Activated CD4-positive, alpha-beta T cell treated with anti-CD3 and anti-CD28 coated beads for 4 hours (primary cell): ENCODE data around the gene OR6V1.
"Not testable (repeated sequence)": the region's sequence is repeated elsewhere in the genome, so short reads cannot be mapped to it uniquely, and the experiment has no call there.

Experiments used
- DNase-seq, 2 donors: peaks; one replicate each; pipeline ENCODE4 v3.0.0-alpha.2; 2020

OR6V1 gene

DNA sequence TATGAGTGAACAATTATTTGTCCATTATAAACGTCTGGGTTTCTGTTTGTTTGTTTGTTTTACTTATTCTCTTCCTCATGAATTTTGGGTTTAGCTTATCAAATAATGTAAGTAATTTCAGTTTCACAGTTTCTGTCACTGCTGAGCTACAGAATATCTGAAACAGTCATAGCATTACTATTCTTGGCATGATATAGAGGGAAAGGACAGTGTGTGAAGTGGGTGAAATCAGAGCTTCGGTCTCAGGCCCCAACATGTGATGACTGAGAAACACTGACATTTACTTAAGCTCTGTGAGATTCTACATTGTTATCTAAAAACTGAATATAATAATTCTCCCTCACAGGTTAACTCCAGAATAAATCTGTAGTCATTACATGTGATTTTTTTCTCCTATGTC lies 8.8 kb upstream of the OR6V1 start:
- no peak for DNase-seq

DNA sequence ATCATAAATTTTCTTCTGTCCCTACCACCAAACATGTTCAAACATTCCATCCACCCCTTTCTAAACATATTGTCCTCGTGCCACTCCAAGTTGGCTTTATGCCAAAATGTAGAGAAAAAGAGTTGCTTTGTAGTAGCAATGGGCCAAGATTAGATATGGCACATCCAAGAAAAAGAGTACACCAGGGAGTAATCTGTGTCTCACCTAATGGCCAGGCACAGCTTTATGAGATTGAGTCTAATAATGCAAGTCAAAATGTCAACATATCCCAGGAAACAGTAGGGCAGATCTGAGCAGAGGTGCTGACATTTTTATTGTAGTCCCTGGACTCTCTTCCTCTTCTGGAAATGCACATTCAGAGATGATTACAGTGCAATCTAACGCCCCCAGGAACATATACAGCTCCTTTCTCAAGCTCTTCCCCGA lies 5.7 kb upstream of the OR6V1 start:
- DNase-seq = no peak

DNA sequence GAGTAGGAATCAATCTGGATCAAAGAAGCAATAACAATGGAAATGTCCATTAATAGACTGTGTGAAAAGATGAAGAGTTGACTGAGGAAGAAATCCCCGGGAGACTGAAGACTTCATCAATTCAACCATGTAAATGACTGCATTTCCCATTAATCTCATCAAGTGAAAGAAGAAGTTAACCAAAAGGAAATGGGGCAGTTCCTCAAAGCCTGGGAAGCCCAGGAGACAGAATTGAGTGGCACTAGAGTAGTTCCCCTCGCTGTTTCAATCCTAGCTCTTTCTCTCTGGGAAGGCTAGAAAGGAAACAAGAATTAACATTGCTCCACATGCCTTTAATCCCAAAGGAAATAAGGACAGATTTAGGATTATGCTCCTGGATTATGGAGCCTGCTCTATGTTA lies 4.8 kb upstream of the OR6V1 start:
- DNase-seq = no peak

DNA sequence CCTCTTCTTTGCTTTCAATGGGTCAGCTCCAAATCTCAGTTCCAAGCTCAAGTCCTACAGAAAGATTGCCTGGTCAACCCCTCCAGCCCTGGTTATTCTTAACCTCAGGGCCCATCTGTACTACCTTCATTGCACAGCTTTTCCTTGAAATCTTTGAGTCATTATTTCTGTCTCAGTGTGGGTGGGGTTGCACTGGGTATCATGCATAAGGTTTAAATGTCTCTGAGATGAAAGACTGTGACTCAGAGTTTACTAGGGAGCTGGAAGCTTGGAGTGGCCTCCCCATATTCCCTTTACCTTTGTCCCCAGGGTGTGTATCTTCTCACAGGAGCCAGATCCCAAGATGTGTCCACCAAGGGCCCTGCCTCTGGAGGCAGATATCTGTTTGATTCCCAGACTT lies 3.3 kb upstream of the OR6V1 start:
- no peak for DNase-seq

DNA sequence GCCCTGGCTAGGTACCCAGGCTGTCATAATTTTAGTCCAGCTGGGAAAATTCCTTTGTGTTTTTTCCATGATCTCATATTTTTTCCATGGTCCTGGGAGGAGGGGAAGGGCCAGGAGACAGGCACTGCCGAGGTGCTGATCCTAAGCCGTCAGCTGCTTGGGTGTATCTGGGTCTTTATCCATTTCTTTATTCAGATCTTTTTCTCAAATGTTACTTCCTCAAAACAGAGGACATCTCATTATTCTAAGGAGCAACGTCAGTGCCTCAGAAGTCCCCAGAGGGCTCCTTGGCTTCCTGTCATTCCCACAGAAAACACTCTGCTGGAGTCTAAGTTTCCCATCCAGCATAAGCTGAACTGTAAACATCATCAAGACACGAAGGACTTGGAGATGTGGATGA lies 2.8 kb upstream of the OR6V1 start:
- DNase-seq = no peak

DNA sequence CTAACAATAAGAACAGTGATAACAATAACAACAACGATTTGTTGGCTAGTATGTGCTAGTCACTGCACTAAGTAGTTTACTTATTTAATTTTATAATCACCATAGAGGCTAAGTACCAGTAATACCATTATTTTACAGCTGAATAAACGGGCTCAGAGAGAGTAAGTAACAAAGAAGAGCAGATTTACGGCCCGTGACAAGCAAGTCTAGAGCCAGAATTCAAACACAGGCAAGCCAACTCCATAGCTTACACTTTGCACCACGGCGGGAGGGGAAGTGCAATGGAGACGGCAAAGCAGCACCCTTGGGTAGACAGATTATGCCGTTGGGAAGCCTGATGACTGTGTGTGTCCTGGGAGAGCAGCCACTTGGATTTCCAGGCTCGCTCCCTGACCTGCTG lies 1.2 kb upstream of the OR6V1 start:
- DNase-seq = no peak

DNA sequence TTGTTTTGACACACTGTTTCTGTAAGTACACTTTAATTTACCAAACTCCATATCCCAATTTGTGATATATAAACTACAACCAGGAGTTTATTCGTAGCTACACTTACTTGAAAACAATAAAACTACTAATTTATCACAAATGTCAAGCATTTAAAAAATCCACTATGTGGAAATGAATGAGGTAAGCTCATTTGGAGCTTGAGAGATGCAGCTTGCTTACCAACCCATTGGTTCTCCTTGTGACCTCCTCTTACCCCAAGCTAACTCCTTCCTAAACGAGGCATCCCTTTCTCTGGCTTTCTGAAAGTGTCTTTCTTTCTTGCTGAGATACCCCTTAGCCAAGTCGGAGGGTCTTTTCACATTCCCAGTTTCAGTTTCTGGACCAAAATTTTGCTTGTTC lies 2.5 kb downstream of the OR6V1 start:
- DNase-seq = no peak

DNA sequence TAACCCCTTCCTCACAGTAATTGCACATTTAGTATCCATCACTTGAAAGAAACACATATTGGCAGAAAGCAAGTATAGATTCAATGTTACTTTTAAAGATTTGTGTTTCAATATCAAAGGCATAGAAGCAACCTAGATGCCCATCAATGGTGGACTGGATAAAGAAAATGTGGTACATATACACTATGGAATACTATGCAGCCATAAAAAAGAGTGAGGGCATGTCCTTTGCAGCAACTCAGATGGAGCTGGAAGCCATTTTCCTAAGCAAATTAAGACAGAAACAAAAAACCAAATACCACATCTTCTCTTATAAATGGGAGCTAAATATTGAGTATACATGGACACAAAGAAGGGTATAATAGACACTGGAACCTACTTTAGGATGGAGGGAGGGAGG lies 3.6 kb downstream of the OR6V1 start:
- no peak for DNase-seq

DNA sequence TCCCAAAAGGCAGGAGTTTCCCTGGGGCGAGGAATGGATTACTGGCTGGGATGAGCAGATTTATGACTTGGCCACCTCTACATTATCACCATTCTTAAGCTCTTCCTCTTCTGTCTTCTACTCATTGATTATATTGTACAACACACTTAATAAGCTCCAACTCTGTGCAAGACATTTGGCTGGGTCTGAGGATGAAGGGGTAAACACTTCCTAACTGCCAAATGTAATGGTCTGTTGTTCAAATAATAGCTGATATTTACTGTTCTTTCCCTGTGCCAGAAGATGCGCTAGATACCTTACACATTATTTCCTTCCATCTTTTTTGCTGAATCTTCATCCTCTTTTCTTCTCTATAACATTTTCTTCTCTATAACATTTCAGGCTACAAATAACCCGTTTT lies 11.6 kb downstream of the OR6V1 start:
- no peak for DNase-seq

DNA sequence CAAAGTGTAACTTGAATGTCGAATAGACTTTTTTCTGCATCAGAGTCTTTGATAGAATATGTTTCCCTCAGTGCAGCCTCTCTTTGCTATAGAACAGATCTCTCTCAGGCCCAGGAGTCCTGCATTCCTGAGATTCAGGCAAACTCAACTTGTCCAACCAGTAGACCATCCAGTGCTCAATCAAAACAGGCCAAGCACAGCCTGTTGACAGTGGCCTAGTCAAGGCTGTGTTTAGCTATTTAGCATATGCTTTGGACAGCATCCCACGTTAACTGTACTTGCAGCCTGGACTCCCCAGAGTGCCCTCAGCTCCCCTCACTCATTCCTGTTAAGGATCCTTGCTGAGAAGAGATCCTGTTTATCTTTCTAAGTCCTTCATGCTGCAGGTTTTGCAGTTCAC lies 16.3 kb downstream of the OR6V1 start:
- DNase-seq = no peak

DNA sequence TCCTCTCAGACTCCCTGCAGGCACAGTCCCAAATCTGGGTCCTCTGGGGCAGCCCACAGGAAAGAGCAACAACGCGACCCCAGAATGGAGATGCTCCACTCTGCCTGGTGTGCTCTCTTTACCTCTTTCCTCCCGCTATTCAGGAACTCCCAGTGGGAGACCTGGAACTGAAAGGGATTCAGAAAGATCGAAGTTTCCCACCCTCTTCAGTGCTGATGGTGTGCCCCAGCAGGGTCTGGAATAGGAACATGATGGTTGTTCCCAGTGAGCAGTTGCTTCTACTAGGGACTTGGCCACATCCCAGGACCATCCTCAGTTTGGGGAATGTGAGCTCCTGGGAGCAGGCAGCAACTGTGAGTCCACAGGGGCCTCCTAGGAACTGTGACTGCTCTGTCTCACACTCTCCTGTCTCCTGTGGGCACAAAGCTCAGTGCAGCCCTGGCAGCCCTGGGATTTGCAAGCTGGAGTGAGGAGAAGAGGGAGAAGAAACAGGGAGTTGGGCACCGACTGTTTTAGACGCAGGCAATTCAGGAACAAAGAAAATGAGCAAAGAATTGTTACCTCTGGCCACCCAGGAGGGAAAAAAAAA lies 17.9 kb downstream of the OR6V1 start:
- DNase-seq = no peak

DNA sequence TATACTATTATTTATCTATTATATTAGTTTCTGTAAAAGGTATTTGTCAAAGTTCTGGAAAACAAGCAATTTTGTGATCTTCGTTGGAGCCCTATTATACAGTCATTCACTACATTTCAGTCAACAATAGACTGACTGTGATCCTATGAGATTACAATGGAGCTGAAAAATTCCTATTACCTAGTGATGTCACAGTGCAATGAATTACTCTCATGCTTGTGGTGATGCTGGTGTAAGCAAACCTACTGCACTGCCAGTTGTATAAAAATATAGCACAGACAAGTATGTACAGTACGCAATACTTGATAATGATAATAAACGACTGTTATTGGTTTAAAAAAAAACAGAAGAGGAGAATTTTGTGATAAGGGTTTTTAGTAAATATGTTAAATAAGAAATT lies 21.4 kb downstream of the OR6V1 start:
- no peak for DNase-seq

DNA sequence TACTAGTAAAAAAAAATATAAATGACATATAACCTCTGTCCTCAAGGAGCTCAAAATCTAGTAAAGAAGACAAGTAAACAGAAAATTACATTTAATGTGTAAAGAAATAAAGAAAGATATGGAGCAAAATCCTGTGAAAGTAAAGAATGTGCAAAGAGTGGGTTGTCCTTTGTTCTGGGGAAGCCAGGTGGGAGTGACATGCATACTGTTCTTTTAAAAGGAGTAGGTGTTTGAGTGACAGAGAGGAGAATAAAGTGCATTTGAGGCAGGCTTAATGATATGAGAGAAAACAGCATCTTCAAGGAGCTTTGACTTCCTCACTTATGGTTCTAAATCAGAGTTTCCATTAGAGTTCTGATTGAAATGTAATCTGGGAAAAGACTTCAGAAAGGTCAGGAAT lies 22.0 kb downstream of the OR6V1 start:
- no peak for DNase-seq

DNA sequence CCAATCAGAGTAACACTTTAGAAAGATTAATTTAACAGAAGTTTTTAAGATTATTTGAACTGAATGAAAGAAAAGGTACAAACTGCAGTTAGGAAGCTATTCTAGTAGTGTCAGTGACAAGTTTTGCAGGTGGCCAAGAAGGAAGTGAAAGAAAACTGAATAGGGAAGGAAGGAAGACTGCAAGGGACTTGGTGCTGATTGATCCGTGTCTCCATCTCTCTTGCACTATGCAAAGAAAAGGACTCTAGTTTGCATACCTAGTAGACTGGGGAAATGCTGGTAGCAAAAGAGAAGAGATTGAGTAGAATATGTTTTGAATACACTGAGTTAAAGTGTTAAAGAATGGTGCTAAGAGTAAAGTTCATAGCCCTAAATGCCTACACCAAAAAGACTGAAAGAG lies 33.0 kb downstream of the OR6V1 start:
- no peak for DNase-seq

DNA sequence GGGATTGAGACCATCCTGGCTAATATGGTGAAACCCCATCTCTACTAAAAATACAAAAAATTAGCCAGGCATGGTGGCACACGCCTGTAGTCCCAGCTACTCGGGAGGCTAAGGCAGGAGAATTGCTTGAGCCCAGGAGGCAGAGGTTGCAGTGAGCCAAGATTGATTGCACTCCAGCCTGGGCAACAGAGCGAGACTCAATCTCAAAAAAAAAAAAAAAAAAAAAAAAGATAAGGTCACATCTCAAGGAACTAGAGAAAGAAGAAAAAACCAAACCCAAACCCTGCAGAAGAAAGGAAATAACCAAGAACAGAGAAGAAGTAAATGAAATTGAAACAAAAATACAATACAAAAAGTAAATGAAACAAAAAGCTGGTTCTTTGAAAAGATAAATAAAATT lies 33.5 kb downstream of the OR6V1 start:
- not testable (repeated sequence) for DNase-seq

DNA sequence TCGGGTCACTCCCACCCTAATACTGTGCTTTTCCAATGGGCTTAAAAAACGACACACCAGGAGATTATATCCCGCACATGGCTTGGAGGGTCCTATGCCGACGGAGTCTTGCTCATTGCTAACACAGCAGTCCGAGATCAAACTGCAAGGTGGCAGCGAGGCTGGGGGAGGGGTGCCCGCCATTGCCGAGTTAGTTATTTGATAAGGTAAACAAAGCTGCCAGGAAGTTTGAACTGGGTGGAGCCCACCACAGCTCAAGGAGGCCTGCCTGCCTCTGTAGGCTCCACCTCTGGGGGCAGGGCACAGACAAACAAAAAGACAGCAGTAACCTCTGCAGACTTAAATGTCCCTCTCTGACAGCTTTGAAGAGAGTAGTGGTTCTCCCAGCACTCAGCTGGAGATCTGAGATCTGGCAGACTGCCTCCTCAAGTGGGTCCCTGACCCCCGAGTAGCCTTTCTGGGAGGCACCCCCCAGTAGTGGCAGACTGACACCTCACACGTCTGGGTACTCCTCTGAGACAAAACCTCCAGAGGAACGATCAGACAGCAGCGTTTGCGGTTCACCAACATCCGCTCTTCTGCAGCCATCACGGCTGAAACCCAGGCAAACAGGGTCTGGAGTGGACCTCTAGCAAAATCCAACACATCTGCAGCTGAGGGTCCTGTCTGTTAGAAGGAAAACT lies 36.5 kb downstream of the OR6V1 start:
- DNase-seq = not testable (repeated sequence)

DNA sequence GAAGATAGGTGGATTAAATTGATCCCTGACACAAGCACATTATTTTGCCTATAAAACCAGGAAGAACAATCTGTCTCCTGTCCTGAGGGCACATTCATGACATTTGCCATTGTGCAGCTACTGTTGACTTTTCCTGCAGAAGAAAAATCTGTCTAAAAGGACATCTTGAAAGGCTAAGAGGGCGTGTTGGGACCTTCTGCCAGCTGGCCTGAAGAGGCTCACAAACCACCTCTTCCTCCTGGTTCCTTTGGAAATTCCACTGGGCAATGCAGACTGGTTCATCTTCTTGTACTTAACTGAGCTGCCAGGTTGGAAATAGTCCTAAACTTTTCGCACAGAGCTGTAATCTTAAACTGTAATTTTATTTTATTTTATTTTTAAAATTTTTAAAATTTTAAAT lies 44.0 kb downstream of the OR6V1 start:
- no peak for DNase-seq

DNA sequence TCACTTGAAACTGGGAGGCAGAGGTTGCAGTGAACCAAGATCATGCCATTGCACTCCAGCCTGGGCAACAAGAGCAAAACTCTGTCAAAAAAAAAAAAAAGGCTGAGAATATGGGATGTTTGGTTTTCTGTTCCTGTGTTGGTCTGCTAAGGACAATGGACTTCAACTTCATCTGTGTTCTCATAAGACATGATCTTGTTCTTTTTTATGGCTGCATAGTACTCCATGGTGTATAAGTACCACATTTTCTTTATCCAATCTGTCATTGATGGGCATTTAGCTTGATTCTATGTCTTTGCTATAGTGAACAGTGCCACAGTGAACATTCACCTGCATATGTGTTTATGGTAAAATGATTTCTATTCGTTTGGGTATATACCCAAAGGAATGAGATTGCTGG lies 47.4 kb downstream of the OR6V1 start:
- not testable (repeated sequence) for DNase-seq
